Measurements from ENCODE around the gene MEF2A. TPM values are rescaled to one million over a fixed set of nuclear protein-coding genes. Genes with fewer than 3 reads are reported as not detected.

The MEF2A gene
- total RNA-seq, 1 donor from 2014 or later: 184 TPM

DNA sequence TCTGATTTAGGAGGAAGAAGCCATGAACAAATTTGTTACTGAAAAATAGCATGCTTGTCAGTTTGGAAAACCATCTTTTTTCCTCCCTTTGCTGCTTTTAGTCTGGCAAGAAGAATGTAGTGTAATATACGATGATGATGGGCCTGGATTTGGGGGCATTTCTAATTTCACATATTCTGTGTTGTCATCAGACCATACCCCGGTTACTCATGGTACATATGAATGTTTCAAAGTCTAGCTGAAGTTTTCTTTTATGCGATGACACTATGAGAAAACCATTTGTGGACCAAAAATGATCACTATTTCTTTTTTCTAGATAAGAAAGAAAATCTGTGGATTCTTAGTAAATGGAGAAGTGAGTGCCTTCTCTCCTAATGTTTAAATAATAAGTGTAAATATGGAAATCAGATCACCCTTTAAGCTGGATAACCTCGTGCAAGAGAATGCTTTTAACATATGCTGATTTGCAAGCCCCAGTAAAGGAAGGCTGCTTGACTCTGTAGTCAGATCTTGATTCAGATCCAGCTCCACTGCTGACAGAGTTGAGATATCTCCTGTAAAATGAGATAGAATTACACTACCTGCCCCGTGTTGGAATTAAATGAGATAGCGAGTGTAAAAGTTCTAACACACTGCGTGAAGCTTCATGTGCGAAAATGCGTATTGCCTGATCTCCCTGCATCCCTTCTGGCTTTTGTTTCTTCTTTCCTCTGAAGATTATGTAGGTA lies 3.0 kb downstream of the MEF2A start:
- peaks cover 58% of the 10 kb centered on the region for H3K4me1 Mint-ChIP-seq (ENCODE audit: low read depth)
- DNase-seq (ENCODE audit: low spot score): no peak
- peak overlapping the region; percentile 98 for H3K27ac Mint-ChIP-seq (ENCODE audit: unreplicated experiment)
- TF ChIP-seq, protein P1, sequence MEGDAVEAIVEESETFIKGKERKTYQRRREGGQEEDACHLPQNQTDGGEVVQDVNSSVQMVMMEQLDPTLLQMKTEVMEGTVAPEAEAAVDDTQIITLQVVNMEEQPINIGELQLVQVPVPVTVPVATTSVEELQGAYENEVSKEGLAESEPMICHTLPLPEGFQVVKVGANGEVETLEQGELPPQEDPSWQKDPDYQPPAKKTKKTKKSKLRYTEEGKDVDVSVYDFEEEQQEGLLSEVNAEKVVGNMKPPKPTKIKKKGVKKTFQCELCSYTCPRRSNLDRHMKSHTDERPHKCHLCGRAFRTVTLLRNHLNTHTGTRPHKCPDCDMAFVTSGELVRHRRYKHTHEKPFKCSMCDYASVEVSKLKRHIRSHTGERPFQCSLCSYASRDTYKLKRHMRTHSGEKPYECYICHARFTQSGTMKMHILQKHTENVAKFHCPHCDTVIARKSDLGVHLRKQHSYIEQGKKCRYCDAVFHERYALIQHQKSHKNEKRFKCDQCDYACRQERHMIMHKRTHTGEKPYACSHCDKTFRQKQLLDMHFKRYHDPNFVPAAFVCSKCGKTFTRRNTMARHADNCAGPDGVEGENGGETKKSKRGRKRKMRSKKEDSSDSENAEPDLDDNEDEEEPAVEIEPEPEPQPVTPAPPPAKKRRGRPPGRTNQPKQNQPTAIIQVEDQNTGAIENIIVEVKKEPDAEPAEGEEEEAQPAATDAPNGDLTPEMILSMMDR (IDR thresholded peaks at IDR 0.05): no peak
- peaks cover 2% of the 10 kb centered on the region for H3K36me3 Mint-ChIP-seq (ENCODE audit: low read depth)
- H3K9me3 Mint-ChIP-seq (ENCODE audit: low read depth): no peaks in the 10 kb centered on the region
- H3K4me3 Mint-ChIP-seq (ENCODE audit: unreplicated experiment): peak overlapping the region; percentile 93
- H3K27me3 Mint-ChIP-seq (ENCODE audit: low read depth): no peaks in the 10 kb centered on the region

DNA sequence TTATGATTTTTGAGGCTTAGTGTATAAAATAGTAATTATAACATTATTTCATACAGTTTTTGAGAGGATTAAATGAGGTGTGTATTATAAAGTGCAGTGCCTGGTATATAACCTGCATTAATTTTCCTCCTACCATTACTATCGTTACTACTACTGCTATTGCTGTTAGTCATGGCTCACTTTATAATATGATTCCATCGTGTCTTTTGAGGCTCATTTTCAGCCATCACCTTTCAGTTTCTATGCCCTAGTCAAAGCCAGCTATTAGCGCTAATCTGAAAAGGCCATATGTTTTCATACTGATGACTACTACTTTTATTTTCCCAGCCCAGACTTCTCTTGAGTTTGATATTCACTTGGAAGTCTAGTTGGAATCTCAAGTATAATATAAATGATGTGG lies 5.5 kb downstream of the MEF2A start:
- Mint-ChIP-seq H3K27ac (ENCODE audit: unreplicated experiment) (peak overlapping the region; percentile 68), H3K4me1 (ENCODE audit: low read depth) (peaks cover 69% of the 10 kb centered on the region), H3K4me3 (ENCODE audit: unreplicated experiment) (no peak overlapping the region), H3K36me3 (ENCODE audit: low read depth) (peaks cover 5% of the 10 kb centered on the region), H3K27me3 (ENCODE audit: low read depth) (no peaks in the 10 kb centered on the region), H3K9me3 (ENCODE audit: low read depth) (no peaks in the 10 kb centered on the region)
- DNase-seq (ENCODE audit: low spot score): no peak
- TF ChIP-seq, protein P1 (IDR thresholded peaks at IDR 0.05): no peak

DNA sequence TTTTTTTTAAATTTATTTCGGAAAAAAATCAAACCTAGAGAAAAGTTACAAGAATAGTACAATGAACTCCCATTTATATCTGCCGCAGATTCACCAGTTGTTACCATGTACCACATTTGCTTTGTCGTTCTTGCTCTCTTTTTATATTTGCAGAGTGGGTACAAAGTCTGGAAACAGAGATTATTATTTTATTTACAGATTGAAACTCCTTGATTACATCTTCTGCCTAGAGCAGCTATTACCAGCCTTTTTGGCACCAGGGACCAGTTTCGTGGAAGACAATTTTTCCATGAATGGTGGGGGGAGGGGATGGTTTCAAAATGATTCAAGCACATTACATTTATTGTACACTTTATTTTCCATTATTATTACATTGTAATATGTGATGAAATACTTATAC lies 8.3 kb downstream of the MEF2A start:
- DNase-seq (ENCODE audit: low spot score): no peak
- H3K27me3 Mint-ChIP-seq (ENCODE audit: low read depth): no peaks in the 10 kb centered on the region
- H3K27ac Mint-ChIP-seq (ENCODE audit: unreplicated experiment): peak overlapping the region; percentile 50
- TF ChIP-seq, protein P1 (IDR thresholded peaks at IDR 0.05): no peak
- H3K36me3 Mint-ChIP-seq (ENCODE audit: low read depth): peaks cover 5% of the 10 kb centered on the region
- no peaks in the 10 kb centered on the region for H3K9me3 Mint-ChIP-seq (ENCODE audit: low read depth)
- peaks cover 83% of the 10 kb centered on the region for H3K4me1 Mint-ChIP-seq (ENCODE audit: low read depth)
- H3K4me3 Mint-ChIP-seq (ENCODE audit: unreplicated experiment): no peak overlapping the region

DNA sequence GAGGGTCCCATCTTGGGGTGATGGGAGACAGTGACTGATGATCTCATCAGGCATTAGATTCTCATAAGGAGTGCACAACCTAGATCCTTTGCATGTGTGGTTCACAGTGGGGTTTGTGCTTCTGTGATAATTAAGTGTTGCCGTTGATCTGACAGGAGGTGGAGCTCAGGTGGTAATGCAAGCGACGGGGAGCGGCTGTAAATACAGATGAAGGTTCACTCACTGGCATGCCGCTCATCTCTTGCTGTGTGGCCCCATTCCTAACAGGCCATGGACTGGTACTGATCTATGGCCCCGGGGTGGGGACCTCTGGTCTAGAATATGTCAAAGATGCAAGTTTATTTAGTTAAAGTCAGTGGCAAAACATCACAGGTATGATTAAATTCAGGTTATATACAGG lies 8.7 kb downstream of the MEF2A start:
- peaks cover 84% of the 10 kb centered on the region for H3K4me1 Mint-ChIP-seq (ENCODE audit: low read depth)
- no peaks in the 10 kb centered on the region for H3K9me3 Mint-ChIP-seq (ENCODE audit: low read depth)
- peak overlapping the region; percentile 50 for H3K27ac Mint-ChIP-seq (ENCODE audit: unreplicated experiment)
- TF ChIP-seq, protein P1 (IDR thresholded peaks at IDR 0.05): no peak
- peaks cover 5% of the 10 kb centered on the region for H3K36me3 Mint-ChIP-seq (ENCODE audit: low read depth)
- H3K4me3 Mint-ChIP-seq (ENCODE audit: unreplicated experiment): no peak overlapping the region
- H3K27me3 Mint-ChIP-seq (ENCODE audit: low read depth): no peaks in the 10 kb centered on the region
- DNase-seq (ENCODE audit: low spot score): no peak

DNA sequence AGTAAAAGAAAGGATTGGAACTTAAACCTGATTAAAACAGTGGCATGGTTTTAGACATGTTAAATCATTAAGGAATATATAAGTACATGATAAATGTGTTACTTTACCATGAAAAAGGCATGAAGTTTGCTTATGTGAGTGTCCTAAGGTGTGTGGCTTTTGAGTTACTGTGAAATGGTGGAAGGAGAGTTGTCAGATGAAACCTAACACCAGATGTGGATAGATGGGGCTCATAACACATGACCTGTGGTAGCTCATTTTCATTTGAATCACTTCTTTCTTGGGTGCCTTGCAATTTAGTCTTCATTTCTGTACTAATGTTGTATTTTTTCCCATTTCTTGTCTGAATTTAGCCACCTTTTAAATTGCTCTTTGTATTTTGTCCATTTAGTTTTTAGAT lies 13.0 kb downstream of the MEF2A start:
- no peaks in the 10 kb centered on the region for H3K9me3 Mint-ChIP-seq (ENCODE audit: low read depth)
- peaks cover 89% of the 10 kb centered on the region for H3K4me1 Mint-ChIP-seq (ENCODE audit: low read depth)
- peaks cover 5% of the 10 kb centered on the region for H3K36me3 Mint-ChIP-seq (ENCODE audit: low read depth)
- H3K4me3 Mint-ChIP-seq (ENCODE audit: unreplicated experiment): peak overlapping the region; percentile 0
- TF ChIP-seq, protein P1 (IDR thresholded peaks at IDR 0.05): no peak
- no peak for DNase-seq (ENCODE audit: low spot score)
- H3K27ac Mint-ChIP-seq (ENCODE audit: unreplicated experiment): peak overlapping the region; percentile 84
- no peaks in the 10 kb centered on the region for H3K27me3 Mint-ChIP-seq (ENCODE audit: low read depth)
